ENCODE data around the gene GLRB. TPM values are rescaled to one million over a fixed set of nuclear protein-coding genes. Genes with fewer than 3 reads are reported as not detected.

GLRB gene
- total and polyA plus RNA-seq, 8 donors: 4.1 to 11.3 (median 7.2) TPM

DNA sequence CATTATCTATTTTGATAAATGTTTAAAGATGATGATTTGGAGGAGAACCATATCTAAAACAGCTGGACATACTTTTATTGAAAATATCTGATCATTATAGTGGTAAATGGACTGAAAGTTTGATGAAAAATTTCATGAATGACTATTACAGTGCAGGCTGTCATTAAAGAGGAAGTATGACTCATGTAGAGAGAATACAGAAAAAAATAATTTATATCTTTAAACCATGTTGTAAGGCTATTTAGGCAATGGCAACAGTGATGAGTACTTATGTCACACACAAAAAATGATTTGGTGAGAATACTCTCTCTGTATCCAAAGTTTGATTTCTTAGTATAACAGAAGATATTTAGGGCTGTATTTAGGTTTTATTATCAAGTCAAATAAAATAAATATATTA is 3.9 kb upstream of the GLRB start:
- ATAC-seq (no peak), FAIRE-seq (no peak), DNase-seq (no peak)
- no peaks in the 10 kb centered on the region for H3K36me3 ChIP-seq
- peaks cover 0 to 4% (median 0%) of the 10 kb centered on the region in 3 donors for H3K4me1 ChIP-seq
- TF ChIP-seq, protein P1, sequence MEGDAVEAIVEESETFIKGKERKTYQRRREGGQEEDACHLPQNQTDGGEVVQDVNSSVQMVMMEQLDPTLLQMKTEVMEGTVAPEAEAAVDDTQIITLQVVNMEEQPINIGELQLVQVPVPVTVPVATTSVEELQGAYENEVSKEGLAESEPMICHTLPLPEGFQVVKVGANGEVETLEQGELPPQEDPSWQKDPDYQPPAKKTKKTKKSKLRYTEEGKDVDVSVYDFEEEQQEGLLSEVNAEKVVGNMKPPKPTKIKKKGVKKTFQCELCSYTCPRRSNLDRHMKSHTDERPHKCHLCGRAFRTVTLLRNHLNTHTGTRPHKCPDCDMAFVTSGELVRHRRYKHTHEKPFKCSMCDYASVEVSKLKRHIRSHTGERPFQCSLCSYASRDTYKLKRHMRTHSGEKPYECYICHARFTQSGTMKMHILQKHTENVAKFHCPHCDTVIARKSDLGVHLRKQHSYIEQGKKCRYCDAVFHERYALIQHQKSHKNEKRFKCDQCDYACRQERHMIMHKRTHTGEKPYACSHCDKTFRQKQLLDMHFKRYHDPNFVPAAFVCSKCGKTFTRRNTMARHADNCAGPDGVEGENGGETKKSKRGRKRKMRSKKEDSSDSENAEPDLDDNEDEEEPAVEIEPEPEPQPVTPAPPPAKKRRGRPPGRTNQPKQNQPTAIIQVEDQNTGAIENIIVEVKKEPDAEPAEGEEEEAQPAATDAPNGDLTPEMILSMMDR (IDR thresholded peaks at IDR 0.05): no peak
- H3K27me3 ChIP-seq: no peaks in the 10 kb centered on the region
- no peak overlapping the region for H3K27ac ChIP-seq
- no peaks in the 10 kb centered on the region for H3K9me3 ChIP-seq
- intact Hi-C loops (cut with DNase I): no loop called here
- no peak overlapping the region for H3K4me3 ChIP-seq

DNA sequence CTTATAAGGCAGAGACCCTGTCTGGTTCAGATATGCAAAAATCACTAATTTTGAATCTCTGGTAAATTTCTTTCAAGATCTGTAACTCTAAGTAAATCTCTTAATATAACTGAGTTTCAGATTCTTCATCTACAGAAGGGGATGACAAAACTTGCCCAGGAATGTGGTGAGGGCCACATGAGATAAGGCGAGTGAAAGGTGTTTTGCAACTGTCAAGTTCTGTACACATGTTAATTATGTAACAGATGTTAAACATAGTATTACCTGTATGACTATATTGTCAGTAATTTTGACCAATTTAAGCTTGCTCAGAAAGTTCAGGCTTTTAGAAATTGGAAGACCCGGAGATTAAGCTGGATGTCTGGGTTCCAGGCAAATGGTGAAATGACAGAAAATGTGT is 549 bp upstream of the GLRB start:
- H3K4me1 ChIP-seq: peaks cover 0 to 4% (median 0%) of the 10 kb centered on the region in 3 donors
- no peaks in the 10 kb centered on the region for H3K36me3 ChIP-seq
- TF ChIP-seq, protein P1 (IDR thresholded peaks at IDR 0.05): no peak
- H3K9me3 ChIP-seq: no peaks in the 10 kb centered on the region
- peak overlapping the region in 1 of 4 donors; percentile 40 for H3K27ac ChIP-seq
- 41 to 45% methylated on average over 2 of the region's 2 CpGs for WGBS, 2 donors
- H3K4me3 ChIP-seq: peak overlapping the region in 3 of 4 donors; percentile 57 to 81 (median 65)
- ATAC-seq (no peak), FAIRE-seq (no peak), DNase-seq (no peak)
- intact Hi-C loops (cut with DNase I): no loop called here
- H3K27me3 ChIP-seq: no peaks in the 10 kb centered on the region

DNA sequence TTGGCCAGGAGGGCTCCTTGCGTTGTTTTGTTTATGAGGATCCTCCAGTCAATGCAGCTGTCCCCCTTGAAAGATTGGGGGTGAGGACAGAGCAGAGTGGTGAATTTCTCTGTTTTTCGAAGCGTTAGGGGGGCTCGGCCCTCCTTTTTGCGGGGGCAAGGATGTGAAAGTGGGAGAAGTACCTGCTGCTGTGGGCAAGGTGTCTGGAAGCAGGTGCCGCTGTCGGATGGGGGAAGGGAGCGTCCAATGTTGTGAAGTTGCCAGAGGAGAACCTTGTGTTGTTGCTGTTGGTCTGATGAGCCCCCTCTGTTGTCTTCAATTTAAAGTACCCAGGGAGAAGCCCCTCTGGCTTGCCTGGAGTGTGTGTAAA is 613 bp downstream of the GLRB start:
- no peaks in the 10 kb centered on the region for H3K27me3 ChIP-seq
- intact Hi-C loops (cut with DNase I): no loop called here
- WGBS, 2 donors: 0 to 1% methylated on average over 8 of the region's 8 CpGs
- H3K4me1 ChIP-seq: peaks cover 0 to 4% (median 0%) of the 10 kb centered on the region in 3 donors
- peak overlapping the region in 3 of 4 donors; percentile 41 to 65 (median 60) for H3K27ac ChIP-seq
- TF ChIP-seq, protein P1 (IDR thresholded peaks at IDR 0.05): no peak
- ATAC-seq: peak; percentile 67 to 80 (median 78)
- no peak for FAIRE-seq
- H3K36me3 ChIP-seq: no peaks in the 10 kb centered on the region
- peak overlapping the region; percentile 48 to 81 (median 61) for H3K4me3 ChIP-seq
- peak; percentile 25 to 69 (median 44) for DNase-seq
- H3K9me3 ChIP-seq: no peaks in the 10 kb centered on the region

- ATAC-seq: no peak
- intact Hi-C loops (cut with DNase I): no loop called here
- no peaks in the 10 kb centered on the region for H3K27me3 ChIP-seq
- TF ChIP-seq, protein P1 (IDR thresholded peaks at IDR 0.05): no peak
- no peaks in the 10 kb centered on the region for H3K9me3 ChIP-seq
- DNase-seq: no peak
- peaks cover 0 to 4% (median 0%) of the 10 kb centered on the region in 3 donors for H3K4me1 ChIP-seq
- H3K4me3 ChIP-seq: no peak overlapping the region
- WGBS, 2 donors: 92 to 94% methylated on average over 2 of the region's 2 CpGs
- no peak overlapping the region for H3K27ac ChIP-seq
- no peaks in the 10 kb centered on the region for H3K36me3 ChIP-seq
- FAIRE-seq: no peak
Measured at GRCh38 chr4:157079441-157079840, 3.5 kb downstream of the GLRB start.

DNA sequence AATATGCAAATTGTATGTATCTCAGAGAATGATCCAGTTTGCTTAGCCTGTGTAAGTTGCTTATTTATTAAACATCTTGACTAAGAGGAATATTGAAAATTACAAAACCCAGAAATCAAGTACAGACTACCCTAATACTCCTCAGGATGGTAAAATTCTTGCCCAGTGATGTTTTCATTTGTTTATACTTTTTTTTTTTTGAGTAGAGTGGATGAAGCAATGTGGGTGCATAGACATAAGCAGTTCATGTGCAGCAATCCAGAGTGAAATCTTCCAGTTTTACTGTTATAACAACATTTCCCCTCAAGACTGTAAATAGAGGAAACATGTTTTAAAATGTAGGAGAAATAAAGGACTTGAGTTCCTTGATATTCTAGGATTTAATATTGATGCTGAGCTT is 4.7 kb downstream of the GLRB start:
- Histone ChIP-seq H3K36me3 (no peaks in the 10 kb centered on the region), H3K27me3 (no peaks in the 10 kb centered on the region), H3K9me3 (no peaks in the 10 kb centered on the region), H3K4me1 (no peaks in the 10 kb centered on the region), H3K4me3 (no peak overlapping the region), H3K27ac (no peak overlapping the region)
- no peak for DNase-seq
- no peak for ATAC-seq
- no peak for FAIRE-seq
- intact Hi-C loops (cut with DNase I): no loop called here
- TF ChIP-seq, protein P1 (IDR thresholded peaks at IDR 0.05): no peak

Data from pancreas (tissue), 10 donors.